Breast epithelium (tissue), 4 donors: ENCODE results near the gene FKBP6. TPM values are rescaled to one million over a fixed set of nuclear protein-coding genes. Genes with fewer than 3 reads are reported as not detected.
"Not testable (repeated sequence)": the region's sequence is repeated elsewhere in the genome, so short reads cannot be mapped to it uniquely, and the experiment has no call there.

ENCODE experiments used
- DNase-seq, 2 donors: peaks; one replicate each; pipeline ENCODE4 v3.0.0-alpha.2; 2019; ENCODE audit warnings: low spot score in 2 of 2
- H3K27ac ChIP-seq, 2 donors: fragments of 200-600 bp; sonication (generic) in 1 of 2; one replicate each; pipeline ENCODE4 v1.5.1; 2016 to 2019; ENCODE audit warnings: mild to moderate bottlenecking in 1 of 2
- H3K27me3 ChIP-seq, 2 donors: fragments of 200-600 bp; sonication (generic) in 1 of 2; one replicate each; pipeline versions ENCODE4 v1.5.1 to v1.6.0; 2017 to 2019; ENCODE audit warnings: control low read depth in 1 of 2, mild to moderate bottlenecking in 1 of 2
- H3K36me3 ChIP-seq: fragments of 200-600 bp; one replicate; pipeline ENCODE4 v1.5.1; 2019
- H3K4me1 ChIP-seq, 2 donors: fragments of 200-600 bp; sonication (generic); one replicate each; pipeline ENCODE4 v1.5.1; 2016 to 2019; ENCODE audit warnings: control low read depth in 1 of 2
- H3K4me3 ChIP-seq, 3 donors: fragments of 200-600 bp; sonication (generic); 1 replicate in 2 of 3; 2 replicates in 1 of 3; pipeline ENCODE4 v1.5.1; 2016 to 2019; ENCODE audit warnings: mild to moderate bottlenecking in 3 of 3, moderate library complexity in 2 of 3
- H3K9me3 ChIP-seq, 2 donors: fragments of 200-600 bp; sonication (generic) in 1 of 2; one replicate each; pipeline ENCODE4 v1.5.1; 2016 to 2019; ENCODE audit warnings: control low read depth in 1 of 2
- POLR2A ChIP-seq: fragments of 450-650 bp; IDR thresholded peaks from one replicate; pipeline ENCODE4 v1.6.1; 2016; ENCODE audit warnings: antibody characterized with exemption, mild to moderate bottlenecking, moderate library complexity
- POLR2AphosphoS5 ChIP-seq, 3 donors: sonication (generic); formaldehyde crosslinking; IDR thresholded peaks; one replicate each; pipeline ENCODE4 v1.6.1; 2017; ENCODE audit warnings: antibody characterized with exemption in 3 of 3
- intact Hi-C: fragments of 100-400 bp; cut with DNase I; formaldehyde crosslinking; loops from one replicate; pipeline ENCODE4 v1.15.1; 2023; ENCODE audit warnings: low total_unique reads
- total RNA-seq, 3 donors: library from RNA; depleted of rRNA; stranded (reverse); fragments of >200 nt; gene quantifications; one replicate each; pipeline ENCODE4 v1.1.0, GENCODE V29; 2016
- TF ChIP-seq, protein P1 (sequence below), 3 donors: fragments of 450-650 bp; IDR thresholded peaks; one replicate each; pipeline ENCODE4 v1.5.1; 2016 to 2017; ENCODE audit warnings: antibody characterized with exemption in 3 of 3, mild to moderate bottlenecking in 3 of 3, moderate library complexity in 3 of 3

FKBP6 gene
- total RNA-seq, 3 donors from 2014 or later = not detected

DNA sequence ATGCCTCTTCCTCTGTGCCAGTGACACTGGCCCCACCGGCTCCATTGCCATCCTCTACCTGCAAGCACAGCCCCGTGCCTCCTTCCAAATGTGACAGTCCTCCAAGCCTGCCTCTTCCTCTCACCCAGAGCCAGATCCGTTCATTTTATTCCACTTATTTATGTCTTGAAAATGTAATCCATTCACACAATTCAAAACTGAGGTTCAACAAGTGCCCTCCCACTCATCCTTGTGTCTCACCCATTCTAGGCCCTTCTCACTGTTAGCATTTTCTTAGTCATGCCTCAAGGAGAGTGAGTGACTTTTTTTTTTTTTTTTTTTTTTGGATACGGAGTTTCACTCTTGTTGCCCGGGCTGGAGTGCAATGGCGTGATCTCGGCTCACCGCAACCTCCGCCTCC, 41.7 kb downstream of the FKBP6 start:
- Histone ChIP-seq H3K9me3 (no peaks in the 10 kb centered on the region), H3K4me3 (no peak overlapping the region), H3K27ac (no peak overlapping the region), H3K36me3 (no peaks in the 10 kb centered on the region), H3K4me1 (no peaks in the 10 kb centered on the region), H3K27me3 (peaks cover 0 to under 1% of the 10 kb centered on the region in 2 donors)
- intact Hi-C loops = no loop called here
- TF ChIP-seq POLR2AphosphoS5 (IDR thresholded peaks at IDR 0.05) = no peak
- no peak for TF ChIP-seq POLR2A
- TF ChIP-seq, protein P1, sequence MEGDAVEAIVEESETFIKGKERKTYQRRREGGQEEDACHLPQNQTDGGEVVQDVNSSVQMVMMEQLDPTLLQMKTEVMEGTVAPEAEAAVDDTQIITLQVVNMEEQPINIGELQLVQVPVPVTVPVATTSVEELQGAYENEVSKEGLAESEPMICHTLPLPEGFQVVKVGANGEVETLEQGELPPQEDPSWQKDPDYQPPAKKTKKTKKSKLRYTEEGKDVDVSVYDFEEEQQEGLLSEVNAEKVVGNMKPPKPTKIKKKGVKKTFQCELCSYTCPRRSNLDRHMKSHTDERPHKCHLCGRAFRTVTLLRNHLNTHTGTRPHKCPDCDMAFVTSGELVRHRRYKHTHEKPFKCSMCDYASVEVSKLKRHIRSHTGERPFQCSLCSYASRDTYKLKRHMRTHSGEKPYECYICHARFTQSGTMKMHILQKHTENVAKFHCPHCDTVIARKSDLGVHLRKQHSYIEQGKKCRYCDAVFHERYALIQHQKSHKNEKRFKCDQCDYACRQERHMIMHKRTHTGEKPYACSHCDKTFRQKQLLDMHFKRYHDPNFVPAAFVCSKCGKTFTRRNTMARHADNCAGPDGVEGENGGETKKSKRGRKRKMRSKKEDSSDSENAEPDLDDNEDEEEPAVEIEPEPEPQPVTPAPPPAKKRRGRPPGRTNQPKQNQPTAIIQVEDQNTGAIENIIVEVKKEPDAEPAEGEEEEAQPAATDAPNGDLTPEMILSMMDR (IDR thresholded peaks at IDR 0.05) = no peak
- DNase-seq = no peak

DNA sequence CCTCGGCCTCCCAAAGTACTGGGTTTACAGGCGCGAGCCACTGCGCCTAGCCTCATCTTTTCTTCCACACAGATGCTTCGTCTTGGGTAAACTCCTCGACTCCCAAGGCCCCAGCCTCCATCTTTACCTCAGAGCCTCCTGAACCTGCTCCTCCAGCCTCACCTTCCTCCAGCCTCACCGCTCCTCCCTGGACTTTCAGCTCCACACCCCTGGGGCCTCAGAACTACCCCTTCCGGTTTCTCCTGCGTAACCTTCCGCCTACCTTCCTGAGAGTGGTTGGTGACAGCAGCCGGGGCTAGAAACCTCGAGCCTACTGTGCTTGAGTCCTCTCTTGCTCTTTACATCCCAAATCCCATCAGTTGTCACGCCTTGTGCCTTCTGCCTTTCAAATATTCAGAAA, 45.8 kb downstream of the FKBP6 start:
- Histone ChIP-seq H3K4me1 (no peaks in the 10 kb centered on the region), H3K36me3 (no peaks in the 10 kb centered on the region), H3K27me3 (peaks cover 0 to 8% of the 10 kb centered on the region in 2 donors), H3K9me3 (no peaks in the 10 kb centered on the region), H3K4me3 (no peak overlapping the region), H3K27ac (no peak overlapping the region)
- intact Hi-C loops = no loop called here
- TF ChIP-seq POLR2AphosphoS5 (IDR thresholded peaks at IDR 0.05) (no peak), POLR2A (no peak)
- TF ChIP-seq, protein P1 (IDR thresholded peaks at IDR 0.05) = no peak
- DNase-seq = no peak

DNA sequence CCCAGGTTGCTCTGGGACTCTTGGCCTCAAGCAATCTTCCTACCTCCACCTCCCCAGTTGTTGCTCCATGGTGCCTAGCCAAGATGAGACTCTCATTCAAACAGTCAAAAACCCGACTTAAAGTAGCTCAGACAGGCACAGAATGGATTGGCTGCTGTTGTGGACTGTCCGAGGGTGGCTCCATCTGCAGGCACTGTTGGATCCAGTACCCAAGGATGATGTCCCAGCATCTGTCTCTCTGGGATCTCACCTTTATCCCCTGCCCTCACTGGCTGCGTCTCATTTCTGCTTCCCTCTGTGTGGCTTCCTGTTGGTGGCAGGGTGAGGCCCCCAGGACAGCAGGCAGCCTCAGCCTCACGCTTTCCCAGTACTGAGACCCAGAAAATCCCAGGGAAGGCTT, 48.3 kb downstream of the FKBP6 start:
- H3K4me3 ChIP-seq, intact Hi-C loops: not testable (repeated sequence)

DNA sequence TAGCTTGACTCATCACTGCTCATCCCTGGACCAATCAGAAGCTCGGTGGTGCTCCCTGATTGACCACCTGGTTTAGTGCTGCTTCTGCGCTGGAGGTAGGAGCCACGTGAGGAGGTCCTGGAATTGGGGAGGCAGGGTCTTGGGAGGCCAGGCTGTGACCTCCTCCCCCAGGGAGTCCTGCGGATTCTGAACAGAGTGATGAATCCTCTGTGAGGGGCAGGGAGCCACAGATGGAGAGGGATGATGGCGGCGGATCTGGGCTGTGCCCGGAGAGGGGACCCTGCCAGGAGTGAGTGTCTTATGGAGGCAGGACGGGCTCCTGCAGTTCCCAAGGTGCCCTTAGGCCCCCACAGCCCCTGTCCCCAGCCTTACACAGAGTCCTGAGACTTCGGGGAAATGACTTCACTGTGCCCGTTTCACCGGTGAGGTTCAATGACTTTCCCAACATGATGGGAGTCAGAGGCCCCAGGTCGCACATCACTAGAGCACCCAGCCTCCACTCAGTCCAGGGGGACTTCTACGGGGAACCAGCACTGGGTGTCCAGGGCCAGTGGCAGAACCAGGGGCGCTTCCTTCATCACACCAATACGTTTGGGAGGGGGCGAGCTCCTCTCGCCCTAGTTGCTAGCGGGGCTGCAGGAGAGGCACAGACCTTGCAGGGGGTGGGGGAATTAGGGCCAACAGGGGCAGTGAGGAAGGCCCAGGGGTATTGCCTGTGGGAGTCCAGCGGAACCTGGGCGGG, 48.9 kb downstream of the FKBP6 start:
- Histone ChIP-seq H3K36me3 (no peaks in the 10 kb centered on the region), H3K9me3 (no peaks in the 10 kb centered on the region), H3K27ac (no peak overlapping the region), H3K4me1 (no peaks in the 10 kb centered on the region), H3K4me3 (peak overlapping the region in 1 of 3 donors; percentile 43), H3K27me3 (peaks cover 0 to 8% of the 10 kb centered on the region in 2 donors)
- TF ChIP-seq, protein P1 (IDR thresholded peaks at IDR 0.05) = no peak
- no peak for TF ChIP-seq POLR2A
- no peak for TF ChIP-seq POLR2AphosphoS5 (IDR thresholded peaks at IDR 0.05)
- intact Hi-C loops = no loop called here
- DNase-seq = no peak

More for the DNA sequence above, 48.3 kb downstream of the FKBP6 start:
- not testable (repeated sequence) for H3K9me3 ChIP-seq, H3K27ac ChIP-seq, H3K4me1 ChIP-seq, H3K27me3 ChIP-seq, H3K36me3 ChIP-seq, DNase-seq

DNA sequence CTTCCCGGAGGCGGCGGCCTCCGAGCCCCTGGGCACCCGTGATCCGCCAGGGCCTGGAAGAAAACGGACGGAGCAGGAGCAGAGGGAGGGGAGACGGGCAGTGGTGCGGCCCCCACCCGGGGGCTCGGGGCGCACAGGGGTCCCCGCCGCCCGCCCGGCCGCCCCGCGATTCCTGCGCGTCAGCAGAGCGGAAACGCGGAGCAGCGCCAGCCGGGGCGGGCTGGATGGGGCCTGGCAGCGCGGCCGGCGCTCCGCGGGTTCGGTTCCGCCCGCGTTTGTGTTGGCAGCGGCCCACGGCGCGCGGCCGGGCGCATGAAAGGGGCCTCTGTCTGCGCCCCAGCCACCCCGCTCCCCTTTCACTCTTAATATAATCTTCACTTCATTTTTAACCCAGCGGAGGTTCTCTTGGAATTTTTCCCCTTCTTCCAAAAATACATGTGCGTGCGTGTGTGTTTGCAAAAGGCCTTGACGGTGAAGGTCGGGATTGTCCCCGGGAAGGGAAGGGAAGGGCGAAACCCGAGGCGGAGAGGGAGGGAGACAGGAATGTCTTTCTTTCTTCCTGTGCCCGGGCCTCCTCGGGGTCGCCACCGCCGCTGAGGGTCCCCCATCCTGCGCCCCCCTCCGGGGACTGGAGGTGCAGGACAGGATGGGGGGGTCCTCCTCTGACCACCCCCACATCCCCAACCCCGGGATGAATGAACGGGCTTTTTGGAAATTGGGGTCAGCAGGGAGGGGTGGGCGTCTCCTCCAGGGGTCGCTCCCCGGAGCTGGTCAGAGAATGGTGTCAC, 49.6 kb downstream of the FKBP6 start:
- intact Hi-C loops, H3K36me3 ChIP-seq, H3K27me3 ChIP-seq, H3K9me3 ChIP-seq, DNase-seq, H3K4me1 ChIP-seq, H3K27ac ChIP-seq: not testable (repeated sequence)
- H3K4me3 ChIP-seq = peak overlapping the region in 2 of 3 donors; percentile 21 to 43

DNA sequence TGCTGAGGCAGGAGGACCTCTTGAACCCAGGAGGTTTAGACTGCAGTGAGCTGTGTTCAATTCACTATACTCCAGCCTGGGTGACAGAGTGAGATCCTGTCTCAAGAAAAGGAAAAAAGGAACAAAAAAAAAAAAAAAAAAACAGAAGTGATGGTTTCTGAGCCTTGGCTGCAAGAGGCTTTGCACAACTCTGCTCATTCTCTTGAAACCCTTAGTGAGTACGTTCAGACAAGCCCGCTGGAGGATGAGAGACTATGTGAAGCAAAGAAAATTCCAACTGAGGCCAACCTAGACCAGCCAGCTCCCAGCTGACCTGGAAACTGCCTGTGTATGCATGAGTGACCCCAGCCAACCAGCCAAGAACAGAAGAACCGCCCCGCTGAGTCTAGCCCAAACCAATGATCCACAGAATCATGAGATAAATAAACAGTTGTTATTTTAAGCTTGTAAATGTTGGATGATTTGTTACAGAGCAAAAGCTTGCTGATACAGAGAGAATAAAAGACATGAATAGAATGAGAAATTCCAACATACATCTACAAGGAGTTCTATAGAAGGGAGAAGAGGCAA, 55.1 kb downstream of the FKBP6 start:
- no peak overlapping the region for H3K27ac ChIP-seq
- H3K4me3 ChIP-seq = no peak overlapping the region
- H3K4me1 ChIP-seq = no peaks in the 10 kb centered on the region
- no peak for DNase-seq
- intact Hi-C loops = no loop called here
- H3K27me3 ChIP-seq = peaks cover 0 to 3% of the 10 kb centered on the region in 2 donors
- peaks cover 22 to 27% of the 10 kb centered on the region in 2 donors for H3K9me3 ChIP-seq
- H3K36me3 ChIP-seq = no peaks in the 10 kb centered on the region
- TF ChIP-seq, protein P1 (IDR thresholded peaks at IDR 0.05) = no peak
- no peak for TF ChIP-seq POLR2A
- TF ChIP-seq POLR2AphosphoS5 (IDR thresholded peaks at IDR 0.05) = no peak
